ENCODE results near the gene PFN2.

GRCh38 chr3:149969110-149969939 is 1.4 kb downstream of the PFN2 start:
- TF ChIP-seq, protein P1, sequence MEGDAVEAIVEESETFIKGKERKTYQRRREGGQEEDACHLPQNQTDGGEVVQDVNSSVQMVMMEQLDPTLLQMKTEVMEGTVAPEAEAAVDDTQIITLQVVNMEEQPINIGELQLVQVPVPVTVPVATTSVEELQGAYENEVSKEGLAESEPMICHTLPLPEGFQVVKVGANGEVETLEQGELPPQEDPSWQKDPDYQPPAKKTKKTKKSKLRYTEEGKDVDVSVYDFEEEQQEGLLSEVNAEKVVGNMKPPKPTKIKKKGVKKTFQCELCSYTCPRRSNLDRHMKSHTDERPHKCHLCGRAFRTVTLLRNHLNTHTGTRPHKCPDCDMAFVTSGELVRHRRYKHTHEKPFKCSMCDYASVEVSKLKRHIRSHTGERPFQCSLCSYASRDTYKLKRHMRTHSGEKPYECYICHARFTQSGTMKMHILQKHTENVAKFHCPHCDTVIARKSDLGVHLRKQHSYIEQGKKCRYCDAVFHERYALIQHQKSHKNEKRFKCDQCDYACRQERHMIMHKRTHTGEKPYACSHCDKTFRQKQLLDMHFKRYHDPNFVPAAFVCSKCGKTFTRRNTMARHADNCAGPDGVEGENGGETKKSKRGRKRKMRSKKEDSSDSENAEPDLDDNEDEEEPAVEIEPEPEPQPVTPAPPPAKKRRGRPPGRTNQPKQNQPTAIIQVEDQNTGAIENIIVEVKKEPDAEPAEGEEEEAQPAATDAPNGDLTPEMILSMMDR (IDR thresholded peaks at IDR 0.05): peak in 3 of 6 experiments; percentile 11 to 27 (median 21)
- peak in 1 of 2 donors; percentile 59 for TF ChIP-seq POLR2A (IDR thresholded peaks at IDR 0.05)
